Activated CD4-positive, alpha-beta memory T cell treated with anti-CD3 and anti-CD28 coated beads, Interleukin-2, amount 10 ng/mL, durations not matched to agents 7 days and 5 days (primary cell): ENCODE measurements around the gene FKBP5. TPM values are rescaled to one million over a fixed set of nuclear protein-coding genes. Genes with fewer than 3 reads are reported as not detected.

Source experiments
- CTCF ChIA-PET: fragments of 350-600 bp; sonication (Branson Sonifier 250); formaldehyde crosslinking; loops from one replicate; lab custom pipeline; 2021; ENCODE audit warnings: antibody characterized with exemption, inconsistent platforms; lab: Charles Lee
- POLR2A ChIA-PET: fragments of 350-600 bp; sonication (Branson Sonifier 250); formaldehyde crosslinking; loops from one replicate; lab custom pipeline; 2021; ENCODE audit warnings: antibody characterized with exemption; lab: Charles Lee
- DNase-seq: peaks from one replicate; pipeline ENCODE4 v3.0.0-alpha.2; 2020
- H3K27ac Mint-ChIP-seq: one replicate; pipeline ENCODE4 v1.8.0; 2021; ENCODE audit warnings: mild to moderate bottlenecking, mixed read lengths
- H3K27me3 Mint-ChIP-seq: one replicate; pipeline ENCODE4 v1.8.0; 2021; ENCODE audit warnings: mixed read lengths
- H3K36me3 Mint-ChIP-seq: one replicate; pipeline ENCODE4 v1.8.0; 2021; ENCODE audit warnings: low read depth, mixed read lengths
- H3K4me1 Mint-ChIP-seq: one replicate; pipeline ENCODE4 v1.8.0; 2021; ENCODE audit warnings: mixed read lengths
- H3K4me3 Mint-ChIP-seq: one replicate; pipeline ENCODE4 v1.8.0; 2021; ENCODE audit warnings: mild to moderate bottlenecking, mixed read lengths
- H3K9me3 Mint-ChIP-seq: one replicate; pipeline ENCODE4 v1.8.0; 2021; ENCODE audit warnings: mixed read lengths
- total RNA-seq, 2 experiments: library from RNA; stranded (reverse); gene quantifications; one replicate each; pipeline ENCODE4 v1.2.3, GENCODE V29; 2021

The FKBP5 gene
- total RNA-seq, 2 experiments from 2014 or later: 51.1 to 51.5 TPM

DNA sequence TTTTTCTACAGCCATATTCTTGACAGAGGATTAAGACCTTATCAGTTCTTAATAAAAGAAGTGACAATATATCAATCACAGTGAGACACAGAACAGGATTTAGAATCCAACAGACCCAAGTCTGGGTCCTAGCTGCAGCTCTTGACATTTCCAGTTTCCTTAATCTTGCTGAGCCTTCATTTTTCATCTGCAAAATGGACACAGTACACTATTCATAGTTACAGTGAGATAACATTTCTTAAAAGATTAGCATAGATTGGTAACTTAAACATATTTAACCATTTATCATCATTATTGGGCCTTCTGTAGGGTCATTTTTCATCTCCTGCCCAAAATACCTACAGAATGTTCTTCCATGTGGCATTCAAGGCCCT, 45.6 kb downstream of the FKBP5 start:
- Mint-ChIP-seq H3K27ac (no peak overlapping the region), H3K4me3 (no peak overlapping the region), H3K4me1 (peaks cover 29% of the 10 kb centered on the region), H3K27me3 (no peaks in the 10 kb centered on the region), H3K9me3 (no peaks in the 10 kb centered on the region), H3K36me3 (peaks cover 42% of the 10 kb centered on the region)
- no peak for DNase-seq
- POLR2A ChIA-PET: interaction anchor here (0.7 to 1.2 kb wide), 4 partner anchors 43 to 91 kb away, joined by 3 to 4 read pairs (median 4); no protein-coding TSS in a partner anchor
- CTCF ChIA-PET: interaction anchor here (1.2 to 3.1 kb wide), 4 partner anchors 16 to 93 kb away, joined by 3 to 18 read pairs (median 4); partner anchors contain the start of gene ARMC12

DNA sequence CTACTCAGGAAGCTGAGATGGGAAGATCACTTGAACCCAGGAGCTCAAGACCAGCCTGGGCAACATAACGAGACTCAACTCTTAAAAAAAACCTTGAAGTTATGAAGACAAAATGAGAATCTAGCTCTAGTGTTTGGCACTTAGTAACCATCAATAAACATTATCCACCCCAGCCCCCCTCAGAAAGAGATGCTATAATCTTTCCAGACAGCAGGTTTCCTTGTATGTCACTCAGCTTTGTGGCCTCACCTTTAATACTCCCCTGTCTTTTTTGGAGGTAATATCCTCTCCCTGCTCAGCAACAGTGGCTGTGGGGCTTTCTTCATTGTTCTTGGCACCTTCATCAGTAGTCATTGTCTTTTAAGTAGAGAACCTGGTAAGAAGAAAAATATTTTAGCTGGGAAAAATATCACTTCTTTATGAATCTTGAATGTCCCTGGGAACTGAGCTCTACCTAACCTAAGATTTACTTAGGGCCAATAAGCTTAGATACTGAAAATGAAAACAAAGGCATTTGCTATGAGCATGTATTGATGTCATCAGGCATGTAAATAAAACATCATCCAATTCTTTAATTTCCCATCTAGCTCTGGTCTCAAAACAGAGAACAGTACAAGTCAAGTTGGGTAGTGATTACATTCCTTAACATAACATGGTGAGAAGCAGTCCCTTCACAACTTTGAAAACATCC, 46.1 kb downstream of the FKBP5 start:
- CTCF ChIA-PET: interaction anchor here (1.3 to 3.1 kb wide), 2 partner anchors 19 to 94 kb away, joined by 4 to 18 read pairs; partner anchors contain the start of gene ARMC12
- Mint-ChIP-seq H3K27ac (no peak overlapping the region), H3K4me1 (peaks cover 34% of the 10 kb centered on the region), H3K27me3 (no peaks in the 10 kb centered on the region), H3K36me3 (peaks cover 43% of the 10 kb centered on the region), H3K4me3 (no peak overlapping the region), H3K9me3 (no peaks in the 10 kb centered on the region)
- POLR2A ChIA-PET: interaction anchor here (1.0 to 1.1 kb wide), 3 partner anchors 19 to 76 kb away, joined by 3 to 4 read pairs (median 4); no protein-coding TSS in a partner anchor
- DNase-seq: no peak

DNA sequence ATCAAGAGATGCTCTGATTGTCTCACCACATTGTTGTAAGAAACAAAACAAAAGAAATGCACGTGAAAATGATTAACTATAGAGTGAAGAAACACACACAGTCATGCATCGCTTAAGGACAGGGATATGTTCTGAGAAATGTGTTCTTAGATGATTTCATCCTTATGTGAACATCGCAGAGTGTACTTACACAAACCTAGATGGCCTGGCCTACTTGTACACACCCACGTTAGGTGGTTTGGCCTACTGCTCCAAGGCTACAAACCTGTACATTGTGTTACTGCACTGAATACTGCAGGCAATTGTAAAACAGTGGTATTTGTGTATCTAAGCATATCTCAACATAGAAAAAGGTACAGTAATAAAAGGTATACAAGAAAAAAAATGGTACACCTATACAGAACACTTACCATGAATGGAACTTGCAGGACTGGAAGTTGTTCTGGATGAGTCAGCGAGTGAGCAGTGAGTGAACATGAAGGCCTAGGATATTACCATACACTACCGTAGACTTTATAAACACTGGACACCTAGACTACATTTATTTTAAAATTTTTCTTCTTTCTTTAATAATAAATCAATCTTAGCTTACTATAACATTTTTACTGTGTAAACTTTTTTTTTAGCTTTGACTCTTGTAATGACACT, 48.6 kb downstream of the FKBP5 start:
- H3K27ac Mint-ChIP-seq: no peak overlapping the region
- no peaks in the 10 kb centered on the region for H3K9me3 Mint-ChIP-seq
- H3K4me1 Mint-ChIP-seq: peaks cover 44% of the 10 kb centered on the region

DNA sequence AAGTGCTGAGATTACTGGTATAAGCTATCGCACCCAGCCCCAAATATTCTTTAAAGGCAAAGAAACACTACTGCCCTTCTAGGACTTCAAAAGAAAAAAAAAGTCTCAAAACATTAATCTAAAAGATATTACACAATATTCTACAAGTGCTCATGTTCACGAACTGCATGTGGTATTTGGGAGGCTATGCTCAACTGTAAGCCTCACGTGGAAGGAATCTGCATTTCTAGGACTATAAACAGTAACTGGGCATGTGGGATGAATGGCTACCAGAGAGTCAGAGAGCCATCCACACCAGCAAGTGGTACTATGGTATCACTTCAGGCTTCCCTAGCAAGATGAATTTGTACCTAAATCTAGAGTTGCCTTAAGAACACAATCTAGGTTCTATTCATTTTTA, 50.0 kb downstream of the FKBP5 start:
- Mint-ChIP-seq H3K4me3 (no peak overlapping the region), H3K27me3 (no peaks in the 10 kb centered on the region), H3K9me3 (no peaks in the 10 kb centered on the region), H3K4me1 (peaks cover 48% of the 10 kb centered on the region), H3K27ac (no peak overlapping the region), H3K36me3 (peaks cover 50% of the 10 kb centered on the region)
- ChIA-PET CTCF (interaction anchor here (0.5 to 1.7 kb wide), 4 partner anchors 14 to 99 kb away, joined by 3 to 6 read pairs (median 4); no protein-coding TSS in a partner anchor), POLR2A (no interaction called here)
- no peak for DNase-seq

More for the DNA sequence above, 48.6 kb downstream of the FKBP5 start:
- DNase-seq: no peak
- CTCF ChIA-PET: interaction anchor here (0.6 kb wide), 1 partner anchor 200 kb away, joined by 3 read pairs; no protein-coding TSS in a partner anchor
- Mint-ChIP-seq H3K36me3 (peaks cover 48% of the 10 kb centered on the region), H3K27me3 (no peaks in the 10 kb centered on the region), H3K4me3 (no peak overlapping the region)
- POLR2A ChIA-PET: no interaction called here

DNA sequence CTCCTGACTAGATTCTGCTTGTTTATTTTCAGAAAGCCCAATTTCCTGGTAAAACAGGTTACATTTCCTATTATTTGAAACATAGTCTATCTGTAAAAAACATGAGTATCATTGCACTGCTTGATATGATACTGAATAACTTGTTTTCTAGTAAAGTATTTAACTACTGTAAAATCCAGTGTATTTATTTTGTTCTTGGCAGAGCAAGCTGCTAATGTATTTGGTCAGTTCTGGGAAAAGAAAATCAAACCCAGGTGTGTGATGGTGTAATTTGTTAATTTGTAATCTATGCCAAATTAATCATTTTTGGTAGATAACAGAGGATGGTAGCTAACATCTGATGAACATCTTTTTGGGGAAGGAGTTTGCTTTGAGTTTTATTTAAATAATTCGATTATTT, 50.8 kb downstream of the FKBP5 start:
- Mint-ChIP-seq H3K27ac (no peak overlapping the region), H3K36me3 (peaks cover 43% of the 10 kb centered on the region), H3K27me3 (no peaks in the 10 kb centered on the region), H3K4me1 (peaks cover 42% of the 10 kb centered on the region), H3K4me3 (no peak overlapping the region), H3K9me3 (no peaks in the 10 kb centered on the region)
- ChIA-PET CTCF (interaction anchor here (1.0 to 2.3 kb wide), 5 partner anchors 8 to 100 kb away, joined by 3 to 11 read pairs (median 5); no protein-coding TSS in a partner anchor), POLR2A (no interaction called here)
- DNase-seq: no peak

DNA sequence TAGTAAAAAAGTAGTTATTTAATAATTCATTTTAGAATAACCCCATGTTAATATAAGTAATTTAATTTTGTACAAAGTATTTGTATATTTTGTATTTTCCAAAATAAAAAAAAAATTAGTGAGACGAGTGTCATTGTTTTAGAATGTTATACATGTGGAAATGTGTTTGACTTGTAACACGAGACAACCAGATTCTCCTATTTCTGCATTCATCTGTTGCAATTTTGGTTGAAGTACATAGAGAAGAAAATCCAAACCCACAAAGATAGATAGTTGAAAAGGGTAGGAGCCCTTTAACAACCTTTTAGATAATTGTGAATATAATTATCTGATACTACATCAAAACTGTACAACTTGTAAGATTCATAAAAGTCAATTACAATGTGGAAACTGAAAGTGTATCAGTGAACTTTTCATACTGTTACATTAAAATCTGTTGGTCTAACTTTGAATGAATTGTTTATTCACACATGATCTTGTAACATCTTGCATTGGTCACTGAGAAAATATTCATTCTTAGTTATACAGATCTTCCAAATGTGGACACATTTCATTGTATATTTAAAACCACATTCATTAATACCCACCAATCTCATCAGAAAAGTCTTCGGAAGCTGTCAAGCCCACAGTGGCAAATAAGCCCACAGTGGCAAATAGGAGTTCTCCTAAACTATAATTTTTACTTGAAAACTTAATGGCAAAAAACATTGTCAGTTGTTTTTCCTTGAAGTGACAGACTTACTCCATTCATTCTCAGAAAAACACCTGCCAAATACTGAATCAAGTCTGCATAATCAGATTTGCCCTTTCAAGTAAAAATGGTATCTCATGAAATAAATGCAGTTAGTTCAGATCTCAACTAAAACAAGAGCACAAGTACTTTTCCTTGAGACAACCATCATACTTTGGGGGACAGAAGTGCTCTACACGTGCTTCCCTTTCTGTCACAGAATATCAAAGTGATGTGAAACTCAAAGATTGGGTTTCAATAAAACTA, 52.8 kb downstream of the FKBP5 start:
- Mint-ChIP-seq H3K27ac (peak overlapping the region; percentile 3), H3K9me3 (no peaks in the 10 kb centered on the region), H3K36me3 (peaks cover 44% of the 10 kb centered on the region), H3K4me1 (peaks cover 38% of the 10 kb centered on the region), H3K27me3 (no peaks in the 10 kb centered on the region), H3K4me3 (no peak overlapping the region)
- ChIA-PET CTCF (interaction anchor here (2.3 kb wide), 1 partner anchor 100 kb away, joined by 11 read pairs; no protein-coding TSS in a partner anchor), POLR2A (no interaction called here)
- DNase-seq: no peak

DNA sequence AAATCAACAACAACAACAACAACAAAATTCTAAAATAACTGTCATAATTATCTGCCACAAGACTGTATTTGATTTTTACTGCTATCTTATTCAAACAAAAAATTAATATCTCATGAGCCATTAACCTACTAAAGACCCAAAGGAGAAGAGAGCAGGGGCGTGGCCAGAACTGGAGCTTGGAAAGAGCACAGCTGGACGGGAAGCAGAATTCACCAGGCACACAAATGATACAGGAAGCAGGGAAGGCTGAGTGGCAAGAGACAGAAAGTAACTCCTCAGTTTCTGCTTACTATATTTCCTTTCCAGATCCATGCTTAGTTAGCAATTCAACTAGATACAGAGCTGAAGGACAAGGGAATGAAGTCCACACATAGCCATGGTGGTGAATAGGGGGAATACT, 54.4 kb downstream of the FKBP5 start:
- ChIA-PET POLR2A (no interaction called here), CTCF (interaction anchor here (0.7 kb wide), 1 partner anchor 8 kb away, joined by 3 read pairs; no protein-coding TSS in a partner anchor)
- peaks cover 41% of the 10 kb centered on the region for H3K36me3 Mint-ChIP-seq
- DNase-seq: no peak
- H3K4me1 Mint-ChIP-seq: peaks cover 31% of the 10 kb centered on the region
- no peaks in the 10 kb centered on the region for H3K9me3 Mint-ChIP-seq
- peak overlapping the region; percentile 25 for H3K27ac Mint-ChIP-seq
- H3K27me3 Mint-ChIP-seq: no peaks in the 10 kb centered on the region
- no peak overlapping the region for H3K4me3 Mint-ChIP-seq

DNA sequence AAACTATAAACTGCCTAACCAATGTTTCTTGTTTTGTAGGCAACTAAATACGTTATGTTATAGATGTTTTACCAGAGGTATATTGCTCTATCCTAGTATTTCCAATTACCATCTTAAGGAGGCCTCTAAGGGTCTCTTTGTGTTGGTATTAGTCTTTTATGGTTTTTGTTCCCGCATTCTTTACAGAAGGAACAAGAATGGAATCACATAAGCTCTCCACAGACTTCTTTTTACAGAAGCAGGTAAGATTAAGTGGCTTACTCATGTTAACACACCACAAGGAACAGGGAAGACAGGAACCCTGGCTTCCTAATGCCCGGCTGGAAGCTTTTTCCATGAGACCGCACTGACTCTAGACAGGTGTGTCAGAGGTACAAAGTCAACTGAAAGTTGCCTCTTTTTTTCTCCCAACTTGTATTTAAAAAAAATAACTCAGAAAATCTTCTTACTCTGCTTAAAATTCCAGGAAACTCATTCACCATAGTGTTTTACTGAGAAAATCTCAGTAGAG, 55.1 kb downstream of the FKBP5 start:
- Mint-ChIP-seq H3K27me3 (no peaks in the 10 kb centered on the region), H3K9me3 (no peaks in the 10 kb centered on the region), H3K4me1 (peaks cover 28% of the 10 kb centered on the region), H3K36me3 (peaks cover 42% of the 10 kb centered on the region), H3K27ac (no peak overlapping the region), H3K4me3 (no peak overlapping the region)
- POLR2A ChIA-PET: no interaction called here
- CTCF ChIA-PET: no interaction called here
- no peak for DNase-seq

DNA sequence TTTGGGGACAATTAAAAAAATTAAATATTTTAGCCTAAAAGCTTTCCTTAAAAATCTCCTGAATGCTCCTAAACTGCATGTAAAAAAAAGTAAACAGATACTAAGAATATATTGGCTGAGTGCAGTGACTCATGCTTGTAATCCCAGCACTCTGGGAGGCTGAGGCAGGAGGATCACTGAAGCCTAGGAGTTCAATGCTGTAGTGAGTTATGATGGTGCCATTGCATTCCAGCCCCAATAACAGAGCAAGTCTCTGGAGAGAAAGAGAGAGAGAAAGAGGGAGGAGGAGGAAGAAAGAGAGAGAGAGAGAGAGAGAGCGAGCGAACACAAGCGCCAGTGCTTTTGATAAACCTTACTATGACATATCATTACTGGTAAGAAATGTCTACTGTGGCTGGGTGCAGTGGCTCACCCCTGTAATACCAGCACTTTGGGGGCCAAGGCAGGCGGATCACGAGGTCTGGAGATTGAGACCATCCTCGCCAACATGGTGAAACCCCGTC, 58.8 kb downstream of the FKBP5 start:
- Mint-ChIP-seq H3K4me1 (peaks cover 9% of the 10 kb centered on the region), H3K36me3 (peaks cover 37% of the 10 kb centered on the region), H3K27me3 (no peaks in the 10 kb centered on the region), H3K4me3 (no peak overlapping the region), H3K9me3 (no peaks in the 10 kb centered on the region), H3K27ac (no peak overlapping the region)
- CTCF ChIA-PET: interaction anchor here (1.2 kb wide), 1 partner anchor 12 kb away, joined by 3 read pairs; no protein-coding TSS in a partner anchor
- DNase-seq: no peak
- POLR2A ChIA-PET: no interaction called here

DNA sequence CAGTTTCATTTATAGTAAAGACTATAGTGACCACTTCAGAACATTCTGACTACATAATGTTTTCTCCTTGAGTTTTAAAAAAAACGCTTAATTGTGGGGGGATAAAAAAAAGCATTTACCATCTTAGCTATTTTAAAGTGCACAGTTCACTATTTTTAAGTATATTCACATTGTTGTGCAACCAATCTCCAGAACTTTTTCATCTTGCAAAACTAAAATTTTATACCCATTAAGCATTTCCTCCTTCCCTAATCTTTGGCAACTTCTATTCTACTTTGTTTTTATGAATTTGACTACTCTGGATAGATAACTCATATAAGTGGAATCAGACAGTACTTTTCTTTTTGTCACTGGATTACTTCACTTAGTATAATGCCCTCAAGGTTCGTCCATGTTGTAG, 62.3 kb downstream of the FKBP5 start:
- no peaks in the 10 kb centered on the region for H3K27me3 Mint-ChIP-seq
- ChIA-PET CTCF (interaction anchor here (0.9 to 1.5 kb wide), 3 partner anchors 8 to 100 kb away, joined by 3 to 5 read pairs (median 3); no protein-coding TSS in a partner anchor), POLR2A (no interaction called here)
- no peak overlapping the region for H3K27ac Mint-ChIP-seq
- H3K36me3 Mint-ChIP-seq: peaks cover 27% of the 10 kb centered on the region
- no peak for DNase-seq
- H3K4me1 Mint-ChIP-seq: peaks cover 6% of the 10 kb centered on the region
- no peak overlapping the region for H3K4me3 Mint-ChIP-seq
- H3K9me3 Mint-ChIP-seq: no peaks in the 10 kb centered on the region

DNA sequence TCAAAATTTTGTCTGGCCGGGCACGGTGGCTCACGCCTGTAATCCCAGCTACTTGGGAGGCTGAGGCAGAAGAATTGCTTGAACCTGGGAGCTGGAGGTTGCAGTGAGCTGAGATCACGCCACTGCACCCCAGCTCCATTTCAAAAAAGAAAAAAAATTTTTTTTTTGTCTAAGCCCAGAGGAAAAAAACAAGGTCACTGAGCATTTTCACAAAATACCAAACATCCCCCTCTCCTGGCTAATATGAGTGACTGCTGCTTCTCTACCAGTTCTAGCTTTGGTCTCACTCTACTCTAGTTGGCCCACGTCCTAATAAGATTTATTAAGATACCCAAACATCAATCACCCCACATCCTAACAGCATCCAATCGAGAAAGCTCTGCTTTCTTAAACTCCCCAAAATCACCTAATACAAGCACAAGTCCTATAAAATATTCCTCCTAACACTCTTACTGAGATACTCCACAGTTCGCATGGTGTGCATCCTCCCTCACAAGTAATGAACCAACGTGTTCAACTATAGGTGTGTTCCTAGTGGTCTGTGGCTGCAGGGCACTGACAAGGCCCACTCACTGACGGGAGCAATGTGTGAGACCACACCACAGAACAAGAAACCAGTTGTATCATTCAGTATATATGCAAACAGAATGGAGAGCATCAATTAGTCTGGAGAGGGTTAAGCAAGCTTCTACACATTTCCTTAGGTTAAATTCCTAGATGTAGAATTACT, 64.2 kb downstream of the FKBP5 start:
- no peak for DNase-seq
- Mint-ChIP-seq H3K27me3 (no peaks in the 10 kb centered on the region), H3K27ac (peak overlapping the region; percentile 1), H3K36me3 (peaks cover 24% of the 10 kb centered on the region), H3K4me3 (no peak overlapping the region), H3K4me1 (peaks cover 6% of the 10 kb centered on the region), H3K9me3 (no peaks in the 10 kb centered on the region)
- POLR2A ChIA-PET: interaction anchor here (0.7 to 1.8 kb wide), 4 partner anchors 12 to 38 kb away, joined by 3 to 10 read pairs (median 3); no protein-coding TSS in a partner anchor
- CTCF ChIA-PET: interaction anchor here (0.9 to 2.4 kb wide), 20 partner anchors 13 to 113 kb away, joined by 3 to 17 read pairs (median 5); partner anchors contain the start of gene ARMC12
